Left lung (tissue), 10 donors: ENCODE data around the gene MUC20. TPM values are rescaled to one million over a fixed set of nuclear protein-coding genes. Genes with fewer than 3 reads are reported as not detected.
"Not testable (repeated sequence)": the region's sequence is repeated elsewhere in the genome, so short reads cannot be mapped to it uniquely, and the experiment has no call there.

ENCODE experiments used
- ATAC-seq: fragments of 200-7000 bp; cut with Tn5 transposase; one replicate; pipeline ENCODE4 v1.9.1; 2020; ENCODE audit warnings: moderate library complexity
- DNase-seq, 4 donors: peaks; one replicate each; pipeline ENCODE4 v3.0.0-alpha.2; 2013 to 2020
- H3K27ac ChIP-seq, 2 donors: fragments of 200-600 bp; sonication (generic) in 1 of 2; one replicate each; pipeline versions ENCODE4 v1.5.0 to v1.8.0; 2020 to 2021
- H3K27me3 ChIP-seq, 2 donors: fragments of 200-600 bp; sonication (generic) in 1 of 2; one replicate each; pipeline versions ENCODE4 v1.5.0 to v1.8.0; 2020 to 2021
- H3K36me3 ChIP-seq, 2 donors: fragments of 200-600 bp; sonication (generic) in 1 of 2; one replicate each; pipeline versions ENCODE4 v1.5.0 to v1.8.0; 2020 to 2021
- H3K4me1 ChIP-seq, 2 donors: fragments of 200-600 bp; one replicate each; pipeline ENCODE4 v1.8.0; 2021
- H3K4me3 ChIP-seq, 2 donors: fragments of 200-600 bp; sonication (generic) in 1 of 2; one replicate each; pipeline versions ENCODE4 v1.5.0 to v1.8.0; 2020 to 2021; ENCODE audit warnings: mild to moderate bottlenecking in 1 of 2
- H3K9me3 ChIP-seq, 2 donors: fragments of 200-600 bp; sonication (generic) in 1 of 2; one replicate each; pipeline versions ENCODE4 v1.5.0 to v1.8.0; 2020 to 2021
- intact Hi-C, 2 donors: fragments of 100-400 bp; cut with DNase I; formaldehyde crosslinking; loops; one replicate each; pipeline versions ENCODE4 v1.11.2 to v1.14.2; 2022
- microRNA-seq, 2 donors: library from miRNA; unstranded; fragments of <30 nt; microRNA quantifications; one replicate each; pipeline ENCODE4, GENCODE V29; 2019
- polyA plus RNA-seq, 6 donors: library from polyadenylated mRNA; unstranded; fragments of 120-200 nt; gene quantifications; one replicate each; pipeline ENCODE4 v1.2.1, GENCODE V29; 2013; ENCODE audit not compliant: insufficient read length in 6 of 6
- total RNA-seq, 2 donors: library from RNA; stranded (reverse); fragmentation: NEBNext Ultra II Directional; extraction: Animal tissue kit (Norgen Biotek cat#: 25700); gene quantifications; one replicate each; pipeline ENCODE4 v1.2.1, GENCODE V29; 2021
- TF ChIP-seq, protein P1 (sequence below), 2 donors: fragments of 200-600 bp; sonication (generic) in 1 of 2; IDR thresholded peaks; one replicate each; pipeline versions ENCODE4 v1.5.0 to v1.8.0; 2021; ENCODE audit warnings: antibody characterized with exemption in 2 of 2
- donor health status: DM: no; HTN: yes; CAD: no.
- donor health status: DM: no; HTN: no; CAD: no.

Gene MUC20
- total and polyA plus RNA-seq, 8 donors: 7.7 to 22.2 (median 14.0) TPM

DNA sequence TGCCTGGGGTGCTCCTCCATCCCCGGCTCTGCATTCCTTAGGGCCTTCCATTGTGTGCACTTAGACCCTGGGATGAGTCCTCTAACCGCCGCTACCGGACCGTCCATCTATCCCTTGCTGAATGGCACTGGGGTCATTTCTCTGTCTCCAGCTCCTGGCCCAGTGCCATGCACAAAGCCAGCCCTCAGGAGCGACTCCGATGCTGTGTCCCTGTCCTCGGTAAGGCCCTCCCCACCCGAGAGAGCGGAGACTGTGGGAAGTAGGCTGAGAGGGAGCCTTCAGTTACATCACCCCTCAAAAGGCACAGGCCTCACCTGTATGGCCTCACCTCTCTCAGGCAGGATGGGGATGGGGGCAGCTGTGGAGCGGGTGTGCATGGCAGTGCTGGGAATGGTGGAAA lies 57.2 kb downstream of the MUC20 start:
- intact Hi-C loops: no loop called here
- Histone ChIP-seq H3K4me1 (no peaks in the 10 kb centered on the region), H3K9me3 (no peaks in the 10 kb centered on the region), H3K4me3 (no peak overlapping the region), H3K36me3 (no peaks in the 10 kb centered on the region), H3K27me3 (no peaks in the 10 kb centered on the region), H3K27ac (no peak overlapping the region)
- TF ChIP-seq, protein P1, sequence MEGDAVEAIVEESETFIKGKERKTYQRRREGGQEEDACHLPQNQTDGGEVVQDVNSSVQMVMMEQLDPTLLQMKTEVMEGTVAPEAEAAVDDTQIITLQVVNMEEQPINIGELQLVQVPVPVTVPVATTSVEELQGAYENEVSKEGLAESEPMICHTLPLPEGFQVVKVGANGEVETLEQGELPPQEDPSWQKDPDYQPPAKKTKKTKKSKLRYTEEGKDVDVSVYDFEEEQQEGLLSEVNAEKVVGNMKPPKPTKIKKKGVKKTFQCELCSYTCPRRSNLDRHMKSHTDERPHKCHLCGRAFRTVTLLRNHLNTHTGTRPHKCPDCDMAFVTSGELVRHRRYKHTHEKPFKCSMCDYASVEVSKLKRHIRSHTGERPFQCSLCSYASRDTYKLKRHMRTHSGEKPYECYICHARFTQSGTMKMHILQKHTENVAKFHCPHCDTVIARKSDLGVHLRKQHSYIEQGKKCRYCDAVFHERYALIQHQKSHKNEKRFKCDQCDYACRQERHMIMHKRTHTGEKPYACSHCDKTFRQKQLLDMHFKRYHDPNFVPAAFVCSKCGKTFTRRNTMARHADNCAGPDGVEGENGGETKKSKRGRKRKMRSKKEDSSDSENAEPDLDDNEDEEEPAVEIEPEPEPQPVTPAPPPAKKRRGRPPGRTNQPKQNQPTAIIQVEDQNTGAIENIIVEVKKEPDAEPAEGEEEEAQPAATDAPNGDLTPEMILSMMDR (IDR thresholded peaks at IDR 0.05): no peak
- DNase-seq (peak in 1 of 4 donors; percentile 30), ATAC-seq (no peak)

DNA sequence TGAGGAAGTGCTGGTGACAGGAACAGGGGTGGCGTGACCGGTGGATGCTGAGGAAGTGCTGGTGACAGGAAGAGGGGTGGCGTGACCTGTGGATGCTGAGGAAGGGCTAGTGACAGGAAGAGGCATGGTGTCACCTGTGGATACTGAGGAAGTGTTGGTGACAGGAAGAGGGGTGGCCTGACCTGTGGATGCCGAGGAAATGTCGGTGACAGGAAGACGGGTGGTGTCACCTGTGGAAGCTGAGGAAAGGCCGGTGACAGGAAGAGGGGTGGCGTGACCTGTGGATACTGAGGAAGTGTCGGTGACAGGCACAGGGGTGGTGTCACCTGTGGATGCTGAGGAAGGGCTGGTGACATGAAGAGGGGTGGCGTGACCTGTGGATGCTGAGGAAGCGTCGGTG lies 60.5 kb downstream of the MUC20 start:
- H3K36me3 ChIP-seq, H3K9me3 ChIP-seq, H3K4me3 ChIP-seq, H3K27me3 ChIP-seq, ATAC-seq, intact Hi-C loops, H3K27ac ChIP-seq, H3K4me1 ChIP-seq: not testable (repeated sequence)
- DNase-seq: peak in 1 of 4 donors; percentile 8

Small RNAs within 50 kb of the gene (microRNA-seq; reads per million reads assigned to microRNA genes)
- 0.67 to 1.4 reads per million in 2 donors for gene MIR570

Other genes with a start within 250 kb of the MUC20 start
- 10 to 100 TPM; 39.0 to 44.9 TPM for gene PPP1R2, start 177.7 kb upstream of the MUC20 start, total RNA-seq
- 10 to 100 TPM; 51.3 to 65.7 (median 58.1) TPM for gene PPP1R2, start 177.7 kb upstream of the MUC20 start, polyA plus RNA-seq
- 10 to 100 TPM; 10.6 to 25.5 TPM for gene APOD, start 137.0 kb upstream of the MUC20 start, total RNA-seq
- 1 to 10 TPM; 3.5 to 6.2 (median 4.4) TPM for gene APOD, start 137.0 kb upstream of the MUC20 start, polyA plus RNA-seq
- 10 to 100 TPM in 1 of 2 donors, 1 to 10 TPM in 1; 2.9 to 12.8 TPM for gene MUC4, start 91.0 kb downstream of the MUC20 start, total RNA-seq
- gene MUC4, start 91.0 kb downstream of the MUC20 start, polyA plus RNA-seq: 1 to 10 TPM in 3 of 6 donors, under 1 TPM in 3; 0.35 to 2.0 (median 1.1) TPM
- gene TNK2, start 187.6 kb downstream of the MUC20 start, total RNA-seq: 10 to 100 TPM; 51.9 to 58.7 TPM
- gene TNK2, start 187.6 kb downstream of the MUC20 start, polyA plus RNA-seq: 10 to 100 TPM; 49.7 to 75.7 (median 60.9) TPM